NCI-H2107 treated with DMSO at 0.1 percent for 48 hours (cell line): ENCODE data around the gene PTPRK.

Experiments
- DNase-seq: peaks from one replicate; lab custom pipeline; 2025; ENCODE audit not compliant: unreplicated experiment; lab: John Stamatoyannopoulos, UW

PTPRK gene

GRCh38 chr6:128350416-128351254 lies 169.8 kb downstream of the PTPRK start:
- no peak for DNase-seq

GRCh38 chr6:128347123-128347522 lies 173.3 kb downstream of the PTPRK start:
- DNase-seq, result no peak

GRCh38 chr6:128346569-128346968 lies 173.8 kb downstream of the PTPRK start:
- no peak for DNase-seq

- DNase-seq, result no peak
These were observed 175.1 kb downstream of the PTPRK start for GRCh38 chr6:128345278-128345677.

- DNase-seq, result no peak
These were observed 176.7 kb downstream of the PTPRK start for GRCh38 chr6:128343706-128344105.

GRCh38 chr6:128339635-128340450 lies 180.6 kb downstream of the PTPRK start:
- no peak for DNase-seq

- DNase-seq, result no peak
These were observed 182.8 kb downstream of the PTPRK start for GRCh38 chr6:128337619-128338018.

- DNase-seq, result peak; percentile 11
These were observed 183.8 kb downstream of the PTPRK start for GRCh38 chr6:128336436-128337095.

GRCh38 chr6:128335963-128336362 lies 184.4 kb downstream of the PTPRK start:
- DNase-seq, result no peak

GRCh38 chr6:128333581-128334223 lies 186.7 kb downstream of the PTPRK start:
- DNase-seq, result no peak

GRCh38 chr6:128327890-128328289 lies 192.5 kb downstream of the PTPRK start:
- no peak for DNase-seq

- DNase-seq, result no peak
These were observed 197.4 kb downstream of the PTPRK start for GRCh38 chr6:128323011-128323410.

- DNase-seq, result no peak
These were observed 200.5 kb downstream of the PTPRK start for GRCh38 chr6:128319946-128320345.

GRCh38 chr6:128319157-128319556 lies 201.2 kb downstream of the PTPRK start:
- no peak for DNase-seq

GRCh38 chr6:128316258-128316929 lies 204.0 kb downstream of the PTPRK start:
- DNase-seq, result no peak

- no peak for DNase-seq
These were observed 206.2 kb downstream of the PTPRK start for GRCh38 chr6:128314190-128314589.

- no peak for DNase-seq
These were observed 208.3 kb downstream of the PTPRK start for GRCh38 chr6:128311944-128312570.

- no peak for DNase-seq
These were observed 209.9 kb downstream of the PTPRK start for GRCh38 chr6:128310451-128310850.

- no peak for DNase-seq
These were observed 212.7 kb downstream of the PTPRK start for GRCh38 chr6:128307671-128308070.

GRCh38 chr6:128305976-128306375 lies 214.4 kb downstream of the PTPRK start:
- no peak for DNase-seq
